GM13976 (cell line): Measurements from ENCODE around the gene ARHGAP31.

Experiments
- DNase-seq: peaks from one replicate; pipeline ENCODE4 v3.0.0; 2012; ENCODE audit warnings: low spot score
- CTCF ChIP-seq: IDR thresholded peaks from 2 replicates; pipeline ENCODE4 v1.5.1; 2012; ENCODE audit warnings: borderline replicate concordance, mild to moderate bottlenecking; ENCODE audit not compliant: insufficient read depth; ENCODE audit errors: extremely low read depth, missing control alignments, control extremely low read depth
- in situ Hi-C: fragments of 300-500 bp; cut with MboI; formaldehyde crosslinking; loops from one replicate; pipeline ENCODE4 v1.12.0; 2022; ENCODE audit warnings: low sequenced_read_pairs, mixed read lengths, inconsistent platforms; ENCODE audit not compliant: unreplicated experiment

The ARHGAP31 gene

GRCh38 chr3:119338754-119339153 is 44.6 kb downstream of the ARHGAP31 start:
- TF ChIP-seq CTCF: no peak
- in situ Hi-C loops: no loop called here
- no peak for DNase-seq

GRCh38 chr3:119340014-119340413 is 45.8 kb downstream of the ARHGAP31 start:
- in situ Hi-C loops: no loop called here
- no peak for TF ChIP-seq CTCF
- DNase-seq: no peak

GRCh38 chr3:119340446-119340845 is 46.3 kb downstream of the ARHGAP31 start:
- DNase-seq: no peak
- in situ Hi-C loops: no loop called here
- TF ChIP-seq CTCF: no peak

GRCh38 chr3:119342176-119342575 is 48.0 kb downstream of the ARHGAP31 start:
- TF ChIP-seq CTCF: no peak
- in situ Hi-C loops: no loop called here
- no peak for DNase-seq

GRCh38 chr3:119343719-119344118 is 49.5 kb downstream of the ARHGAP31 start:
- TF ChIP-seq CTCF: no peak
- DNase-seq: peak; percentile 42
- in situ Hi-C loops: no loop called here

- DNase-seq: no peak
- in situ Hi-C loops: no loop called here
- TF ChIP-seq CTCF: no peak
These were observed 51.9 kb downstream of the ARHGAP31 start for GRCh38 chr3:119346076-119346496.

GRCh38 chr3:119347036-119347435 is 52.9 kb downstream of the ARHGAP31 start:
- no peak for TF ChIP-seq CTCF
- in situ Hi-C loops: no loop called here
- no peak for DNase-seq
